Ectodermal cell (in vitro differentiated cells): Measurements from ENCODE around the gene YWHAE. TPM values are rescaled to one million over a fixed set of nuclear protein-coding genes. Genes with fewer than 3 reads are reported as not detected.
"Not testable (repeated sequence)": the region's sequence is repeated elsewhere in the genome, so short reads cannot be mapped to it uniquely, and the experiment has no call there.

Source experiments
- H3K27ac ChIP-seq: 2 replicates; pipeline ENCODE4 v1.7.0; 2013; ENCODE audit warnings: mild to moderate bottlenecking, low read depth, low read length; ENCODE audit not compliant: insufficient read depth, poor library complexity, severe bottlenecking
- H3K27me3 ChIP-seq: 2 replicates; pipeline ENCODE4 v1.7.0; 2013; ENCODE audit warnings: mild to moderate bottlenecking, low read length; ENCODE audit not compliant: insufficient read depth, control insufficient read depth, poor library complexity, severe bottlenecking
- H3K36me3 ChIP-seq: one replicate; pipeline ENCODE4 v1.7.0; 2013; ENCODE audit warnings: low read length; ENCODE audit not compliant: control insufficient read depth, insufficient read depth
- H3K4me1 ChIP-seq: one replicate; pipeline ENCODE4 v1.7.0; 2013; ENCODE audit warnings: low read length; ENCODE audit not compliant: control insufficient read depth, insufficient read depth
- H3K4me3 ChIP-seq: 2 replicates; pipeline ENCODE4 v1.7.0; 2013; ENCODE audit warnings: low read depth, low read length, control low read depth; ENCODE audit not compliant: insufficient read depth
- H3K9me3 ChIP-seq: 2 replicates; pipeline ENCODE4 v1.7.0; 2013; ENCODE audit warnings: mild to moderate bottlenecking, low read length, moderate library complexity; ENCODE audit not compliant: control insufficient read depth
- WGBS, 2 experiments: methylation state at CpG; one replicate each; pipeline ENCODE4 v1.1.7; 2013; ENCODE audit warnings: missing lambda C conversion rate in 2 of 2; 5-methylcytosine and 5-hydroxymethylcytosine counted together
- polyA plus RNA-seq, 4 experiments: library from polyadenylated mRNA; stranded (reverse); fragments of 50-300 nt; gene quantifications; one replicate each; pipeline ENCODE4 v1.2.3, GENCODE V29; 2013

The YWHAE gene
- polyA plus RNA-seq (2013, experiment 1 of 4): 1,411 TPM
- 1,297 TPM for polyA plus RNA-seq (2013, experiment 2 of 4)
- polyA plus RNA-seq (2013, experiment 3 of 4): 1,074 TPM
- polyA plus RNA-seq (2013, experiment 4 of 4): 1,173 TPM

DNA sequence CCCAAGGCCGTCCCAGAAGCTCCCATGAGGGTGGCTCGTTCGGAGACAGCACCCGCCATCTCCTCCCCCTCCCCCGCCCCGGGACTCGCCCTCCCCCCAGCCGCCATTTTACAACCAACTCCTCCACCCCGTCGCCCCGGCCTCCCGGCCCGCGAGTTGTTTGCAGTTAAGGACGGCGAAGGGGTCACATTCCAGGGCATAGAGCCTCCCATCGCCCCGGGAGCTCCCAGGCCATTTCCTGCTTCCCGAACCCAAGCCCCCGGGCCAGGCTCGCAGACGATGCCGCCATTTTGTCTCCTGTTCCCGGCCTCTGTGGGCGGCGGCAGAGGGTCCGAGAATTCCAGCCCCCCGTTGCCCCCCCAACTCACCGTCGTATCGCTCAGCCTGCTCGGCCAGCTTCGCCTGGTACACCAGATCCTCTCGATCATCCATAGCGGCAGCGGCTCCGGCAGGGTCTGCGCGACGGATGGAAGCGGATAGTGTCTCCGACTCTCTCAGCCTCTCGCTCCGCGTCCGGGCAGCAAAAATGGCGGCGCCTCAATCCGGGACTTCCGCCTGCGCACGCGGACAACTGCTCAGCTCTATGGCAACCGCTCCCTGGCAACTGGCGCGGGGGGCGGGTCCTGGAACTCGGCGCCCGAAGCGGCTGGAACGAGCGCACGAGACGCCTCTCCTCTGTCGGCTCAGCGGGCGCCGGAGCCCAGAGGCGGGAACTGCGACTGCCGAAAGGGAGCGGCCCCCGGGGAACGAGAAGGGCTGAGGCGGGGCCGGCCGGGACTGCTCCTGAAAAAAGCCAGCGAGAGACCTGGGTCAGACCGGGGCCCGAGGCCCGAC lies at the start of gene YWHAE:
Gene YWHAE, minus strand, starts transcription at position 544 of the 834 bp plus-strand sequence. Its CDS starts 112 bp downstream, at position 432.
- no peaks in the 10 kb centered on the region for H3K27me3 ChIP-seq
- H3K27ac ChIP-seq: peak within 1 kb of the TSS; percentile 100
- peaks cover 9% of the 10 kb centered on the region for H3K4me1 ChIP-seq
- 0% methylated on average over 79 of the region's 82 CpGs for WGBS, 2 experiments
- H3K9me3 ChIP-seq: no peaks in the 10 kb centered on the region
- H3K4me3 ChIP-seq: peak within 1 kb of the TSS; percentile 75
- H3K36me3 ChIP-seq: no peaks in the 10 kb centered on the region

DNA sequence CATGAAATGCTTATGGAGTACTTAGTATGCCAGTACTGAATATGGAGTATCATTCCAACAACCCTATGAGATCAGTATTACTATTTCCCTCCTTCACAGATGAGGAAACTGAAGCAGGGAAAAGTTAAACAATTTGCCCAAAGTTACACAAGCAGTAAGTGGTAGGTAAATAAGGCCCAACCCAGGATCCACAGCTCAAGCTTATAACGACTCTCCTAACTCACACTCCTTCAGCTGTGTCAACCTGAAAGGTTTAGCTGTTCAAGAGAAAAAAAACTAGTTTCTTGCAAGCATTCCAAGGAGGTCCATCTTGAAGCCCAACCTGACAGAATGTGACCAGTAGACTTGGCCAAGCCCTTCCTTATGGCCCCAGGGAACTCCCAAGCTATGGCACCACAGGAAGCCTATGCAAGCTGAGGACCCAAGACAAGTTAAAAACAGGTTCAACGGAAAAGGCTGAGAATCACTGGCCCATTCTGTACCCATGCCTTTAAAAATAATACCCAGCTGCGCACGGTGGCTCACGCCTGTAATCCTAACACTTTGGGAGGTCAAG lies 49.5 kb upstream of the YWHAE start:
- Histone ChIP-seq H3K27ac (no peak overlapping the region), H3K4me3 (no peak overlapping the region), H3K27me3 (no peaks in the 10 kb centered on the region), H3K36me3 (no peaks in the 10 kb centered on the region), H3K4me1 (peaks cover under 1% of the 10 kb centered on the region), H3K9me3 (no peaks in the 10 kb centered on the region)
- WGBS, 2 experiments: 88 to 89% methylated on average over 5 of the region's 5 CpGs

DNA sequence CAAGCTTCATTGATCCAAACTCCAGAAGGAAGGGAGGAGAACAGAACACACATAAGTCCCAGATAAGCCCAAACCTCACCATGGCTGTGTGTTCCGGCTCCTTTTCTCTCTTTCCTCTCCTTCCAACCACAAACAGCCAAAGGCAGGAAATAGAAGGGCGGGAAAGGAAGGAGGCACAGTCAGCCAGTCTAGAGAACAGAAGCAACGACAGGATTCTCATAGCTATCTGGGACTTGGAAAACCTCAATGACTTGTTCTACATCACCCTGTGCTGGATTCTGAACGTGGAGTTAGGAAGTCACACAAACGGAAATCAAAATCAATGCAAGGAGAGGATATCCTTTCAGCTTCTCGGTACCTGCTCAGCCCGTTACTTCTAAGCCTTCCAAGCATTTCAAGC lies 47.0 kb upstream of the YWHAE start:
- WGBS, 2 experiments: 90 to 95% methylated on average over 7 of the region's 7 CpGs
- Histone ChIP-seq H3K4me1 (no peaks in the 10 kb centered on the region), H3K4me3 (no peak overlapping the region), H3K36me3 (no peaks in the 10 kb centered on the region), H3K27me3 (no peaks in the 10 kb centered on the region), H3K9me3 (no peaks in the 10 kb centered on the region), H3K27ac (no peak overlapping the region)

DNA sequence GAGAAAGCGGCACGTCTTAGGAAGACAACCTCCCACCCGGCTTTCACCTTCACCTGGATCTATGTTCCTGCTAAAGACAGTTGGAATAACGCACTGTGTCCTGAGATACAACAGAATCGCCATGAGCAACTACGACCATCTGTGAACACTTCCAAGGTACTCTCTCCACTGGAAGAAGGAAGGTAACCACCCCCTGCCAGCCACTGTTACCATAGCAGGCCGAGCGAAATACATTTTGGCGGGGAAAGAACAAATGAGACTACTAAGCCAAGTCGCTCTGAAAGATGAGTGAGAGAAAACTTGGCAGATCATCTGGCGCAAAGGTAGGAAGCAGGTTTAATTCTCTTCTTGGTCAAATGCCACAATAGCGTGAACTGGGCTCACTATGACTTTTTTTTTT lies 46.2 kb upstream of the YWHAE start:
- Histone ChIP-seq H3K36me3 (no peaks in the 10 kb centered on the region), H3K27ac (no peak overlapping the region), H3K27me3 (no peaks in the 10 kb centered on the region), H3K4me1 (no peaks in the 10 kb centered on the region), H3K9me3 (no peaks in the 10 kb centered on the region), H3K4me3 (no peak overlapping the region)
- WGBS, 2 experiments: 95% methylated on average over 12 of the region's 12 CpGs

DNA sequence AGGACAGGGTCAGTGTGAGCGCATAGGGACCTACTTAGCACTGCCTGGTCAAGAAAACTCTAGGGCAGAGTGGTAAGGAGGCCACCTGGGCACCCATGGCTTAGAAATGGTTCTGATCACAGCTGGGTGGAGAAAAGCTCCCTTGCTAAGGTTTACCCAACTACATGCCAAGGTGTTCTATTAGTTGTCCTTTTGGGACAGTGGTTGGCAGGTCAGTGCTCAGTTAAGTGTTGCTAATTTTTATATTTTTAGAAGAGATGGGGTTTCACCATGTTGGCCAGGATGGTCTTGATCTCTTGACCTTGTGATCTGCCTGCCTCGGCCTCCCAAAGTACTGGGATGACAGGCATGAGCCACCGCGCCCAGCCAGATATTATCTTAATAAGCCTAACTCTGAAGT lies 45.7 kb upstream of the YWHAE start:
- WGBS, 2 experiments: 93 to 95% methylated on average over 4 of the region's 4 CpGs
- not testable (repeated sequence) for H3K9me3 ChIP-seq, H3K27me3 ChIP-seq, H3K4me3 ChIP-seq, H3K27ac ChIP-seq, H3K4me1 ChIP-seq, H3K36me3 ChIP-seq

DNA sequence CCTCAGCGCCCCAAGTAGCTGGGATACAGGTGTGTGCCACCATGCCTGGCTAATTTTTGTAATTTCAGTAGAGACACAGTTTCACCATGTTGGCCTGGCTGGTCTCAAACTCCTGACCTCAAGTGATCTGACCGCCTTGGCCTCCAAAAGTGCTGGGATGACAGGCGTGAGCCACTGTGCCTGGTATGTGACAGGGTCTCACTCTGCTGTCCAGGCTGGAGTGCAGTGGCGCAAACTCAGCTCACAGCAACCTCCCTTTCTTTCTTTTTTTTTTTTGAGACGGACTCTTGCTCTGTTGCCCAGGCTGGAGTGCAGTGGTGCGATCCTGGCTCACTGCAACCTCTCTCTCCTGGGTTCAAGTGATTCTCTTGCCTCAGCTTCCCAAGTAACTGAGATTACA lies 42.7 kb upstream of the YWHAE start:
- H3K4me1 ChIP-seq, H3K27ac ChIP-seq, H3K4me3 ChIP-seq, H3K27me3 ChIP-seq, H3K9me3 ChIP-seq, H3K36me3 ChIP-seq: not testable (repeated sequence)
- WGBS, 2 experiments: 96 to 97% methylated on average over 6 of the region's 6 CpGs

DNA sequence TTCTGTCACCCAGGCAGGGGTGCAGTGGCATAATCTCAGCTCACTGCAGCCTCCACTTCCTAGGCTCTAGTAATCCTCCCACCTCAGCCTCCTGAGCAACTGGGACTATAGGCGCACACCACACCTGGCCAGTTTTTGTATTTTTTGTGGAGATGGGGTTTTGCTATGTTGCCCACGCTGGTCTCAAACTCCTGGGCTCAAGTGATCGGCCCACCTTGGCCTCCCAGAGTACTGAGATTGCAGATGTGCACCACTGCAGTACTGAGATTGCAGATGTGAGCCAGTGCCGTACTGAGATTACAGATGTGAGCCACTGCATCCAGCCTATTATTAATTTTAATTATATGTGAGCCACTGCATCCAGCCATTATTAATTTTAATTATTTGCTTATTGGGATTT lies 42.2 kb upstream of the YWHAE start:
- H3K36me3 ChIP-seq: no peaks in the 10 kb centered on the region
- WGBS, 2 experiments: 92 to 95% methylated on average over 4 of the region's 4 CpGs

DNA sequence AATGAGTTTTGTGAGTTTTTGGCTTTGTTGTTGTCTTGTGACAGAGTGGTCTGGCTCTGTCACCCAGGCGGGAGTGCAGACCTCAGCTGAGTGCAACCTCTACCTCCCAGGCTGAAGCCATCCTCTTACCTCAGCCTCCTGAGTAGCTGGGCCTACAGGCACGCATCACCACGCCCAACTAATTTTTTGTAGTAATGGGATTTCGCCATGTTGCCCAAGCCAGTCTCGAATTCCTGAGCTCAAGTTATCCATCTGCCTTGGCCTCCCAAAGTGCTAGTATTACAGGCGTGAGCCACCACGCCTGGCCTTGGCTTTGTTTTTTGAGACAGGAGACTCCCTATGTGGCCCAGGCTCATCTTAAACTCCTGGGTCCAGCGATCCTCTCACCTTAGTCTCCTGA lies 40.9 kb upstream of the YWHAE start:
- Histone ChIP-seq H3K9me3 (no peaks in the 10 kb centered on the region), H3K4me1 (no peaks in the 10 kb centered on the region), H3K4me3 (no peak overlapping the region), H3K36me3 (peaks cover 8% of the 10 kb centered on the region), H3K27ac (no peak overlapping the region), H3K27me3 (no peaks in the 10 kb centered on the region)
- 91 to 94% methylated on average over 8 of the region's 8 CpGs for WGBS, 2 experiments

More for the DNA sequence above, 42.2 kb upstream of the YWHAE start:
- H3K27ac ChIP-seq: no peak overlapping the region
- H3K4me1 ChIP-seq: no peaks in the 10 kb centered on the region
- H3K9me3 ChIP-seq: no peaks in the 10 kb centered on the region
- no peaks in the 10 kb centered on the region for H3K27me3 ChIP-seq
- H3K4me3 ChIP-seq: no peak overlapping the region

DNA sequence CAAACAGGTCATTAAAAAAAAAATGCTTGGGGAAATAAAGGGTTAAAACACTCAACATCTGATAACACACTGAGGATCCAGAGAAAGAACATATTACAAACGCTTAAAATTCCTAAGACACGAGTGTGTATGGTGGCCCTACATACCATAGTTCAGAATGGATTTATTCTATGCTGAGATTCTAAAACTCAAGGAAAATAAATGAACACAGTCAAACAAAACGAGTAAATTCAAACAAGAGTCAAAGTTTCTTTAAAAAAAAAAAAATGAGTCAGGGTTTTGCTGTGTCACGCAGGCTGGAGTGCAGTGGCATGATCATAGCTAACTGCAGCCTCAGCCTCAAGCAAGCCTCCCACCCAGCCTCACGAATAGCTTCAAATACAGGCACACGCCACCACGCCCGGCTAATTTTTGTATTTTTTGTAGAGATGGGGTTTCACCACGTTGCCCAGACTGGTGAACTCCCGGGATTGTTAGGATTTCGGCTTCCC lies 38.6 kb upstream of the YWHAE start:
- no peaks in the 10 kb centered on the region for H3K4me1 ChIP-seq
- no peaks in the 10 kb centered on the region for H3K9me3 ChIP-seq
- H3K4me3 ChIP-seq: no peak overlapping the region
- peaks cover 18% of the 10 kb centered on the region for H3K36me3 ChIP-seq
- no peaks in the 10 kb centered on the region for H3K27me3 ChIP-seq
- no peak overlapping the region for H3K27ac ChIP-seq
- WGBS, 2 experiments: 90 to 92% methylated on average over 11 of the region's 11 CpGs

DNA sequence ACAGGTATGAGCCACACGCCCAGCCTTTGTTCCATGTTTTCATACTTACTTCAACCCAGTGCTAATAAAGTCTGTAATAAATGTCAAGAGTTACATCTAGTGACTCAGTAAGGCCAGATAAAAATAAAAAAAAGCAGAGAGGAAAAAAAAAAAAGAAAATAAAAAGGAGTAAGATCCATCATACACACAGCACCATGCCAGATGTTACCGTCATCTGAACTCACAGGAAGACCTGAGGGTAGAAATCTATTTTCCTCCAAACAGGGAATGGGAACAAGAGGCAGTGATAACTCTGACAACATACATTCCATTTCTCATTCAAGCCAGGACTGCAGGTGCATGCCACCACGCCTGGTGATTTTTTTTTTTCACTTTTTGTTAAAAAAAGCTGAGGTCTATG lies 35.3 kb upstream of the YWHAE start:
- no peak overlapping the region for H3K4me3 ChIP-seq
- H3K36me3 ChIP-seq: peaks cover 22% of the 10 kb centered on the region
- no peaks in the 10 kb centered on the region for H3K9me3 ChIP-seq
- WGBS, 2 experiments: 97 to 98% methylated on average over 3 of the region's 3 CpGs
- no peak overlapping the region for H3K27ac ChIP-seq
- H3K4me1 ChIP-seq: no peaks in the 10 kb centered on the region
- H3K27me3 ChIP-seq: no peaks in the 10 kb centered on the region
